K562 (cell line): ENCODE results near the gene DHX36. TPM values are rescaled to one million over a fixed set of nuclear protein-coding genes. Genes with fewer than 3 reads are reported as not detected.

Experiments
- ATF1 ChIP-seq, 2 experiments: fragments of 450-650 bp in 1 of 2; IDR thresholded peaks; 2 replicates each; pipeline ENCODE4 v1.6.1; 2016; ENCODE audit warnings: missing compliant biosample characterization in 1 of 2, missing genetic modification characterization in 1 of 2
- CBX3 ChIP-seq, 2 experiments: IDR thresholded peaks; 1 replicate in 1 of 2; 2 replicates in 1 of 2; pipeline ENCODE4 v1.6.1; 2012; ENCODE audit warnings: inconsistent platforms in 2 of 2, low read length in 2 of 2, borderline replicate concordance in 1 of 2, control low read depth in 1 of 2
- FOXM1 ChIP-seq, 2 experiments: fragments of 450-650 bp in 1 of 2; sonication (generic) in 1 of 2; formaldehyde crosslinking in 1 of 2; IDR thresholded peaks; 2 replicates each; pipeline versions ENCODE4 v1.6.1 to v1.9.0; 2017 to 2022; ENCODE audit warnings: low read depth in 2 of 2, mild to moderate bottlenecking in 2 of 2, missing genetic modification reagents in 1 of 2, moderate library complexity in 1 of 2
- GATA2 ChIP-seq: sonication (generic); formaldehyde crosslinking; IDR thresholded peaks from 2 replicates; pipeline ENCODE4 v1.4.0; 2020; ENCODE audit warnings: mild to moderate bottlenecking, missing genetic modification reagents
- ILK ChIP-seq: fragments of 450-650 bp; IDR thresholded peaks from 2 replicates; pipeline ENCODE4 v1.6.1; 2016; ENCODE audit warnings: missing genetic modification characterization, low read depth, mild to moderate bottlenecking, missing compliant biosample characterization, moderate library complexity, borderline replicate concordance
- JUN ChIP-seq, 2 experiments: sonication (generic) in 1 of 2; formaldehyde crosslinking in 1 of 2; IDR thresholded peaks; 2 replicates each; pipeline versions ENCODE4 v1.6.1 to v1.8.0; 2012 to 2022; ENCODE audit warnings: borderline replicate concordance in 2 of 2, mild to moderate bottlenecking in 2 of 2, improper control_type of control experiment in 1 of 2, low read depth in 1 of 2, low read length in 1 of 2, missing genetic modification reagents in 1 of 2
- L3MBTL2 ChIP-seq: fragments of 450-650 bp; IDR thresholded peaks from 2 replicates; pipeline ENCODE4 v1.6.1; 2016; ENCODE audit warnings: mild to moderate bottlenecking, moderate library complexity
- MAFK ChIP-seq: IDR thresholded peaks from 2 replicates; pipeline ENCODE4 v1.6.1; 2011; ENCODE audit warnings: low read length, improper control_type of control experiment
- NUFIP1 ChIP-seq: fragments of 450-650 bp; IDR thresholded peaks from 2 replicates; pipeline ENCODE4 v1.6.1; 2018; ENCODE audit not compliant: partially characterized antibody
- PHTF2 ChIP-seq: fragments of 250-450 bp; sonication (Bioruptor Pico); IDR thresholded peaks from 2 replicates; pipeline ENCODE4 v1.5.0; 2021; ENCODE audit warnings: mild to moderate bottlenecking
- POLR2H ChIP-seq: IDR thresholded peaks from 2 replicates; pipeline ENCODE4 v1.6.1; 2016; ENCODE audit warnings: missing genetic modification characterization, low read depth, mild to moderate bottlenecking, control low read depth, missing compliant biosample characterization, moderate library complexity
- RBM39 ChIP-seq: fragments of 200-400 bp; formaldehyde crosslinking; optimal IDR thresholded peaks from 2 replicates; pipeline ENCODE3; 2018; ENCODE audit warnings: low read depth, low read length
- TAF7 ChIP-seq: fragments of 450-650 bp; IDR thresholded peaks from 2 replicates; pipeline ENCODE4 v1.6.1; 2016; ENCODE audit warnings: missing genetic modification characterization, missing compliant biosample characterization
- TBP ChIP-seq: optimal IDR thresholded peaks from 2 replicates; pipeline ENCODE3; 2011; ENCODE audit warnings: low read depth, low read length, improper control_type of control experiment
- U2AF2 ChIP-seq: fragments of 200-400 bp; formaldehyde crosslinking; optimal IDR thresholded peaks from 2 replicates; pipeline ENCODE3; 2017; ENCODE audit warnings: low read depth, mild to moderate bottlenecking, low read length
- YBX1 ChIP-seq: fragments of 450-650 bp; IDR thresholded peaks from 2 replicates; pipeline ENCODE4 v1.7.1; 2016; ENCODE audit warnings: mild to moderate bottlenecking
- ZBTB17 ChIP-seq: fragments of 450-650 bp; formaldehyde crosslinking; IDR thresholded peaks from 2 replicates; pipeline ENCODE4 v1.4.0; 2020; ENCODE audit warnings: mild to moderate bottlenecking
- ZNF12 ChIP-seq: sonication (generic); formaldehyde crosslinking; IDR thresholded peaks from 2 replicates; pipeline ENCODE4 v1.4.0; 2020; ENCODE audit warnings: mild to moderate bottlenecking, missing genetic modification reagents
- ZNF23 ChIP-seq: fragments of 250-450 bp; sonication (Bioruptor Pico); IDR thresholded peaks from 2 replicates; pipeline ENCODE4 v1.4.0; 2020; ENCODE audit warnings: mild to moderate bottlenecking
- ZNF347 ChIP-seq: fragments of 450-650 bp; formaldehyde crosslinking; IDR thresholded peaks from 2 replicates; pipeline ENCODE4 v1.4.0; 2020; ENCODE audit warnings: low read depth, mild to moderate bottlenecking, moderate library complexity
- polyA plus RNA-seq, 8 experiments: library from polyadenylated mRNA; depleted of rRNA in 4 of 8; stranded (reverse) in 5 of 8; unstranded in 3 of 8; fragments of >200 nt; fragmentation: Nextera tagmentation in 2 of 8; fragmentation: Illumina TruSeq in 1 of 8; extraction: Ambion mirVana in 2 of 8; extraction: Trizol in 1 of 8; gene quantifications; 2 replicates each; pipeline versions ENCODE4 v1.2.1 to v1.2.3, GENCODE V29; 2011 to 2014; ENCODE audit warnings: inconsistent platforms in 1 of 8, missing spikeins in 1 of 8
- total RNA-seq, 7 experiments: library from RNA; depleted of rRNA in 6 of 7; stranded (reverse); fragments of >200 nt in 6 of 7; fragmentation: Illumina TruSeq in 2 of 7; extraction: Trizol in 2 of 7; gene quantifications; 2 replicates each; pipeline versions ENCODE4 v1.2.1 to v1.2.3, GENCODE V29; 2011 to 2021; ENCODE audit warnings: low replicate concordance in 1 of 7
- TF ChIP-seq, protein P1 (sequence below): fragments of 450-650 bp; IDR thresholded peaks from 2 replicates; pipeline ENCODE4 v1.6.1; 2016; ENCODE audit warnings: mild to moderate bottlenecking
- TF ChIP-seq, protein P2 (sequence below): fragments of 250-450 bp; sonication (Bioruptor Pico); IDR thresholded peaks from 2 replicates; pipeline ENCODE4 v1.8.0; 2022; ENCODE audit warnings: moderate library complexity, mild to moderate bottlenecking, inconsistent platforms

DHX36 gene
- total and polyA plus RNA-seq, 9 of the 15 experiments (the other 6 are each of a cell fraction or from before 2014, with no cell fraction given), result 44.3 to 98.7 (median 57.0) TPM

DNA sequence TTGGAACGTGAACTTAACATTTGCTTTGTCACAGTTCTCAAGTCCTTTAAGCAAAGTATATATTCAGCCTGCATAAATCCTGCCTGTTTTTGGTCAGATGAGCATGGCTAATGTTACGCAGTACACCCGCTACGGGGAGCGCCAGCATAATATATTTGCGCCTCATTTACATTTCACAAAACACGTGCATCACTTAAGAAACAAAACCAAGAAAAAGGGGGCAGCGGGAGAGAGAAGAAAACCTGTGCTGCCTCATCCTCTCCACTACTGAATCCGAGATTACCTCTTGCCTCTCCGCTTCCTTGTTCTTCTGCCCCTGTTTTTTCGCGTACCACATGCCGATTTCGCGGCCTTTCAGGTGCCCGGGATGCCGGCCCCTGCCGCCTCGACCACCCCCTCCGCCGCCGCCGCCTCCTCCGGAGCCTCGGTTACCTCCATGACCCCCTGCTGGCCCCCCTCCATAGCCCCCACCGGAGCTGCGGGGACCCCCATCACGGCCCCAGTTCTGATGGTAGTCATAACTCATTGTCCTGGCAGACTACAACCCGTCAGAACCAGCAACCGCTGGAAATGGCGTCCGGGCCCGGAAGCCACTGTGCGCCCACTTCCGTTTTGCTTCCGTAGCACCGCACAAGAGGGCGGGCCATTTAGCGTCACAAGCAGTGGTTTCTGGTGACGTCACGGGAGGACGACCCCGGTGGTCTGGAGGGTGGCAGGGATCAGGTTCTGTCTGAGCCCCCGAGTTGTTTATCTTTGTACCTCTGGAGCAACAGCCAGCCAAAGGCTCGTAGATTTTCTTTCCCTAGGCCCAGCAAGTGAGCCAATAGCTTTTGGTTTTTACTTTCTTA lies at the start of gene DHX36 (continued):
- TF ChIP-seq, protein P1, sequence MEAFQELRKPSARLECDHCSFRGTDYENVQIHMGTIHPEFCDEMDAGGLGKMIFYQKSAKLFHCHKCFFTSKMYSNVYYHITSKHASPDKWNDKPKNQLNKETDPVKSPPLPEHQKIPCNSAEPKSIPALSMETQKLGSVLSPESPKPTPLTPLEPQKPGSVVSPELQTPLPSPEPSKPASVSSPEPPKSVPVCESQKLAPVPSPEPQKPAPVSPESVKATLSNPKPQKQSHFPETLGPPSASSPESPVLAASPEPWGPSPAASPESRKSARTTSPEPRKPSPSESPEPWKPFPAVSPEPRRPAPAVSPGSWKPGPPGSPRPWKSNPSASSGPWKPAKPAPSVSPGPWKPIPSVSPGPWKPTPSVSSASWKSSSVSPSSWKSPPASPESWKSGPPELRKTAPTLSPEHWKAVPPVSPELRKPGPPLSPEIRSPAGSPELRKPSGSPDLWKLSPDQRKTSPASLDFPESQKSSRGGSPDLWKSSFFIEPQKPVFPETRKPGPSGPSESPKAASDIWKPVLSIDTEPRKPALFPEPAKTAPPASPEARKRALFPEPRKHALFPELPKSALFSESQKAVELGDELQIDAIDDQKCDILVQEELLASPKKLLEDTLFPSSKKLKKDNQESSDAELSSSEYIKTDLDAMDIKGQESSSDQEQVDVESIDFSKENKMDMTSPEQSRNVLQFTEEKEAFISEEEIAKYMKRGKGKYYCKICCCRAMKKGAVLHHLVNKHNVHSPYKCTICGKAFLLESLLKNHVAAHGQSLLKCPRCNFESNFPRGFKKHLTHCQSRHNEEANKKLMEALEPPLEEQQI, result no peak
- TF ChIP-seq GATA2 (CRISPR knock-in tag) (0 out of 2 replicates have a peak, but pooled peaks have one; percentile 18), ZNF347 (CRISPR knock-in tag) (no peak), TBP (peak; percentile 86), JUN (IDR thresholded peaks at IDR 0.05; ENCODE audit: borderline replicate concordance, low read depth, low read length) (peak; percentile 67; the same call in 1 of the 2 replicates), JUN (CRISPR knock-in tag; IDR thresholded peaks at IDR 0.05; ENCODE audit: borderline replicate concordance) (no peak), ZBTB17 (CRISPR knock-in tag) (0 out of 2 replicates have a peak, but pooled peaks have one; percentile 27), ZNF12 (CRISPR knock-in tag) (peak; percentile 38; the same call in 1 of the 2 replicates), MAFK (no peak), U2AF2 (no peak), L3MBTL2 (0 out of 2 replicates have a peak, but pooled peaks have one; percentile 26), ATF1 (CRISPR knock-in tag; IDR thresholded peaks at IDR 0.05) (peak; percentile 87), ATF1 (tag; IDR thresholded peaks at IDR 0.05) (peak; percentile 99), POLR2H (tag) (peak; percentile 85), PHTF2 (CRISPR knock-in tag) (no peak), NUFIP1 (no peak), YBX1 (no peak), FOXM1 (IDR thresholded peaks at IDR 0.05; ENCODE audit: low read depth) (no peak), FOXM1 (CRISPR knock-in tag; IDR thresholded peaks at IDR 0.05; ENCODE audit: low read depth) (peak; percentile 64; the same call in 1 of the 2 replicates), CBX3 (IDR thresholded peaks at IDR 0.05; ENCODE audit: borderline replicate concordance in 1 of 2, low read length in 2 of 2) (no peak), TAF7 (tag) (peak; percentile 90), ILK (tag) (no peak), RBM39 (no peak), ZNF23 (CRISPR knock-in tag) (no peak)
- TF ChIP-seq, protein P2, sequence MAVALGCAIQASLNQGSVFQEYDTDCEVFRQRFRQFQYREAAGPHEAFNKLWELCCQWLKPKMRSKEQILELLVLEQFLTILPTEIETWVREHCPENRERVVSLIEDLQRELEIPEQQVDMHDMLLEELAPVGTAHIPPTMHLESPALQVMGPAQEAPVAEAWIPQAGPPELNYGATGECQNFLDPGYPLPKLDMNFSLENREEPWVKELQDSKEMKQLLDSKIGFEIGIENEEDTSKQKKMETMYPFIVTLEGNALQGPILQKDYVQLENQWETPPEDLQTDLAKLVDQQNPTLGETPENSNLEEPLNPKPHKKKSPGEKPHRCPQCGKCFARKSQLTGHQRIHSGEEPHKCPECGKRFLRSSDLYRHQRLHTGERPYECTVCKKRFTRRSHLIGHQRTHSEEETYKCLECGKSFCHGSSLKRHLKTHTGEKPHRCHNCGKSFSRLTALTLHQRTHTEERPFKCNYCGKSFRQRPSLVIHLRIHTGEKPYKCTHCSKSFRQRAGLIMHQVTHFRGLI, result no peak
